NCI-H2029 (cell line): Measurements from ENCODE around the gene USF1.
"Not testable (repeated sequence)": the region's sequence is repeated elsewhere in the genome, so short reads cannot be mapped to it uniquely, and the experiment has no call there.

ENCODE experiments used
- DNase-seq: peaks from one replicate; lab custom pipeline; 2025; lab: John Stamatoyannopoulos, UW

The USF1 gene

GRCh38 chr1:161048949-161049722 is 3.4 kb upstream of the USF1 start:
- DNase-seq = no peak

GRCh38 chr1:161047436-161048420 is 2.0 kb upstream of the USF1 start:
- no peak for DNase-seq

- peak; percentile 21 for DNase-seq
These were observed 940 bp upstream of the USF1 start for GRCh38 chr1:161046605-161047228.

- DNase-seq = peak; percentile 58
These were observed 655 bp downstream of the USF1 start for GRCh38 chr1:161044908-161045735.

- DNase-seq = no peak
These were observed 1.3 kb downstream of the USF1 start for GRCh38 chr1:161044535-161044907.

GRCh38 chr1:161039546-161039945 is 6.2 kb downstream of the USF1 start:
- no peak for DNase-seq

- DNase-seq = no peak
These were observed 6.6 kb downstream of the USF1 start for GRCh38 chr1:161039154-161039545.

- peak; percentile 85 for DNase-seq
These were observed 7.1 kb downstream of the USF1 start, which contains the start of gene TSTD1 for GRCh38 chr1:161038523-161039153. Gene TSTD1, minus strand, starts transcription at chr1:161038964. Its CDS starts 75 bp downstream, at chr1:161038889.

- no peak for DNase-seq
These were observed 7.9 kb downstream of the USF1 start for GRCh38 chr1:161037661-161038522.

- DNase-seq = no peak
These were observed 12.0 kb downstream of the USF1 start for GRCh38 chr1:161033751-161034150.

- DNase-seq = no peak
These were observed 13.4 kb downstream of the USF1 start for GRCh38 chr1:161032409-161032808.

GRCh38 chr1:161031874-161032273 is 13.9 kb downstream of the USF1 start:
- DNase-seq = no peak

- DNase-seq = not testable (repeated sequence)
These were observed 16.3 kb downstream of the USF1 start for GRCh38 chr1:161029466-161029865.

GRCh38 chr1:161026954-161027353 is 18.8 kb downstream of the USF1 start:
- not testable (repeated sequence) for DNase-seq

GRCh38 chr1:161022432-161022831 is 23.3 kb downstream of the USF1 start:
- not testable (repeated sequence) for DNase-seq

- no peak for DNase-seq
These were observed 23.8 kb downstream of the USF1 start for GRCh38 chr1:161021970-161022353.

GRCh38 chr1:161021165-161021969 is 24.4 kb downstream of the USF1 start:
- peak; percentile 98 for DNase-seq

- peak; percentile 67 for DNase-seq
These were observed 25.1 kb downstream of the USF1 start, which contains the start of gene F11R for GRCh38 chr1:161020509-161021164. Gene F11R, minus strand, starts transcription at chr1:161021152. Its CDS starts 79 bp downstream, at chr1:161021073.
